GM12873 (cell line): ENCODE results near the gene FGF10.

ENCODE experiments used
- TF ChIP-seq, protein P1 (sequence below): IDR thresholded peaks from 2 replicates; pipeline ENCODE4 v1.5.1; 2012; ENCODE audit warnings: low read depth, mild to moderate bottlenecking, moderate library complexity, low read length, control low read depth; ENCODE audit not compliant: insufficient read depth; ENCODE audit errors: missing control alignments

The FGF10 gene

DNA sequence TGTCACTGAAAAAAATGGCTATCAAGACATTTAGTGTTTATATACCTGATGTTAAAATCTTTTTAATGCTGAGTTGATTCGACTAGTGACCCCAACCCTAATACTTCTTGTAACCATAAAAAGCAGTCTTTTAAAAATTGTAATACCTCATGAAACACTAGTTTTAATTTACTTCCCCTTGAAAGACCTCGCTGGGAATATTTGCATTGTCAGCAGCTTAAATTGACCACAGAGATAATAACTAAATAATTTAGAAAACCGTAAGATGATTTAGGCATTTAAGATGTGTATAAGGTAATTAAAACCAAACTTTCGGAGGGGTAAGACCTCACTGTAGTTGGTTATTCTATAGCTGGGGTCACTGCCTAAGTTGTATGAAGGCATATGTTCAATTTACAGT lies 89.8 kb downstream of the FGF10 start:
- TF ChIP-seq, protein P1, sequence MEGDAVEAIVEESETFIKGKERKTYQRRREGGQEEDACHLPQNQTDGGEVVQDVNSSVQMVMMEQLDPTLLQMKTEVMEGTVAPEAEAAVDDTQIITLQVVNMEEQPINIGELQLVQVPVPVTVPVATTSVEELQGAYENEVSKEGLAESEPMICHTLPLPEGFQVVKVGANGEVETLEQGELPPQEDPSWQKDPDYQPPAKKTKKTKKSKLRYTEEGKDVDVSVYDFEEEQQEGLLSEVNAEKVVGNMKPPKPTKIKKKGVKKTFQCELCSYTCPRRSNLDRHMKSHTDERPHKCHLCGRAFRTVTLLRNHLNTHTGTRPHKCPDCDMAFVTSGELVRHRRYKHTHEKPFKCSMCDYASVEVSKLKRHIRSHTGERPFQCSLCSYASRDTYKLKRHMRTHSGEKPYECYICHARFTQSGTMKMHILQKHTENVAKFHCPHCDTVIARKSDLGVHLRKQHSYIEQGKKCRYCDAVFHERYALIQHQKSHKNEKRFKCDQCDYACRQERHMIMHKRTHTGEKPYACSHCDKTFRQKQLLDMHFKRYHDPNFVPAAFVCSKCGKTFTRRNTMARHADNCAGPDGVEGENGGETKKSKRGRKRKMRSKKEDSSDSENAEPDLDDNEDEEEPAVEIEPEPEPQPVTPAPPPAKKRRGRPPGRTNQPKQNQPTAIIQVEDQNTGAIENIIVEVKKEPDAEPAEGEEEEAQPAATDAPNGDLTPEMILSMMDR: no peak

DNA sequence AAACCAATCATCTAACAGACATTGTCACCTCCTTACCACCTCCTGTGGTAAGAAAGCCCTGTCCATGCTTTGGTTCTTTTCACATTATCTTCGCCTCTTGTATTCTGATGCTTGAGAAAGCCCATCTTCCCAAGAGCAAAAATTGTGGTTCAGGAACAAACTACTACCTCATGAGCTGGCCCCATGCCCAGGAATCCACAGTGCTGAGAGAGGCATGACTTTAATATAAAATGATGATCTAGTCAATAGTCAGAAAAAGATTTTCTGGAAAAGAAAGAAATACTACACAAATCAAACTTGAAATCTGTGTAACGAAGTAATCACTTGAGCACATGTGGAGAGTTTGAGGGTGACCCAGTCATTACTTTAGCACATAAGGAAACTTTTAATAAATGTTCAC lies 94.7 kb downstream of the FGF10 start:
- TF ChIP-seq, protein P1: no peak

DNA sequence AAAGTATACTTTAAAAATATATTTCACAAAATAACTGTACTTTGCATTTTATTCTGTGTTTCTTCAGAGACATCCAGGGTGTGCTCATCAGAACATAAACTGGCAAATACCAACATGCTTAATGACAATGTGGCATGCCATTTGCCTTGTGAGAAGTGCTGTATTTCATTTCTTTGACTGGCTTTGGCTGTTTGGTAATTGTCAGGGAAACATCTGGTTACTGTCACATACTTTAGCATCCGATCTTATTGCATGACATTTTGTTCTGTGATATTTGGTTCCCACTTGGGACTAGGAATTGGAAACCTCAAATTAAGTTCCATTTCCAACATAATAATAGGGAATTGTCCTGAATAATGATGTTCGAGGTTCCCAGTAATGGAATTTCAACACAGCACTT lies 96.5 kb downstream of the FGF10 start:
- TF ChIP-seq, protein P1: no peak

DNA sequence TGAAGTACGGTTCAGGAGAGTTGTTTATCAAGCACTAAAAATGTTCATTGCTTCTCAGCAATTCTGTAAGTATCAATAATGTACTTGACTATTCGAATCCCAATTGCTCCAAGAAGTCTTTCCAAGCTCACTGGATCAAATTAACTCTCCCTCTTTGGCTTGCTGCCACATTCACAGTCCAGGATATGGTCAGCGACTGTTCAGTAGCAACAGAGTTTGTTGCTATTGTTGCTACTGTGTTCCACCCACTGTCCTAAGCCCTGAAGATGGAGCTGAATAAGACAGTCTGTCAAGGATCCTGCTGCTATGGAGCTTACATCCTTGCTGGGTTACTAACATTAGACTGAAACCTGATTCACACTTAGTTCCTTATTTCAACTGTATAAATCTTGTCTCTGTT lies 110.8 kb downstream of the FGF10 start:
- TF ChIP-seq, protein P1: no peak

DNA sequence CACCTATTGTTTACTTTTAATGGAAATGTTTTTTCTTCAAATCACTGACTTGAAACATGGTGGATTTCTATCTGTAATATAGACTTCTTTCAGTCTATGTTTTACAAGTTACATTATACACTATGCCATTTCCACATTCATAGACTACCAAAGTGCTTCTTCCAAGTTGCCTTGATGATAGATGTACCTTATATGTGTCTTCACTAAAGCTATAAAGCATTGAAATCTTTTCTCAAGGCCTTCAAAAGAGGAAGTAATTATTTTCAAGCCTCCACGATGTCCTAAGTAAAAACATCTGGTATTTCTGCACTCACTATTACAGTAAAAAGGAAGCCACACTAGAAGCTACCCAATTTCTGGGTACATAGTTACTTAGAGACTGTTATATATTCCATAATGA lies 113.3 kb downstream of the FGF10 start:
- TF ChIP-seq, protein P1: no peak

DNA sequence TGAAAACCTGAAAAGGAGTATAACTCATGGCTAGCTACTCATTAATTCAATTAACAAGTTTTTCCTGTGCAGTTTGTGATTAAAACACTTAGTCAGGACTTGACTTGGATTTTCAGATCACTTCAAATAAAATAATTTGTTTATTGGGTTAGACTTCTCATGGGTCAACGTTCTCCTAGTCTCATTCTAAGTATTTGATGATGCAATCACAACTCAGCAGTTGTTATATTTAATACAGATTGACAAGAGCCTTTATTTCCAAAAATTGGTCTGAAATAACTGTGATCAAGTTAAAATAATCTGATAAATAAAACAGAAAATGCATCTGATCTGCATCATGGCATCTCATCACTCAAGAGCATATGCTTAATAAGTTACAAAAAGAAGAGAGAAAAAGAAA lies 113.9 kb downstream of the FGF10 start:
- TF ChIP-seq, protein P1: no peak

DNA sequence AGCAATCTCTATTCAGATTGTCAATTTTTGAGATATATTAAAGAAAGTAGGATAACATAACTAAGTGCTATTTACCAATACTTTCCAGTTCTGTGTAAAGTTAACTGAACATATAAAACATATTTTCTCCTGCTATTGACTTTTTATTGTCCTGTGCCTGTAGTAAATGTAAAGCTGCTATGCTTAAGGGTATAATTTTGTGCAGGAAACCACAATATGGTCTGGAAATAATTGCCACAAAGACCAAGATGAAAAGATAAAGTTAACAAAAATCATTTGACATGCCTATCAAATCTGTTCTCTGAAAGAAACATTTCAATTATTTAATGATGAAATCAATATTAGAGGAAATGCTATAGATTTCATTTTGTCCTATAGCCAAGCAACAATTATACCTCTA lies 121.3 kb downstream of the FGF10 start:
- TF ChIP-seq, protein P1: no peak

DNA sequence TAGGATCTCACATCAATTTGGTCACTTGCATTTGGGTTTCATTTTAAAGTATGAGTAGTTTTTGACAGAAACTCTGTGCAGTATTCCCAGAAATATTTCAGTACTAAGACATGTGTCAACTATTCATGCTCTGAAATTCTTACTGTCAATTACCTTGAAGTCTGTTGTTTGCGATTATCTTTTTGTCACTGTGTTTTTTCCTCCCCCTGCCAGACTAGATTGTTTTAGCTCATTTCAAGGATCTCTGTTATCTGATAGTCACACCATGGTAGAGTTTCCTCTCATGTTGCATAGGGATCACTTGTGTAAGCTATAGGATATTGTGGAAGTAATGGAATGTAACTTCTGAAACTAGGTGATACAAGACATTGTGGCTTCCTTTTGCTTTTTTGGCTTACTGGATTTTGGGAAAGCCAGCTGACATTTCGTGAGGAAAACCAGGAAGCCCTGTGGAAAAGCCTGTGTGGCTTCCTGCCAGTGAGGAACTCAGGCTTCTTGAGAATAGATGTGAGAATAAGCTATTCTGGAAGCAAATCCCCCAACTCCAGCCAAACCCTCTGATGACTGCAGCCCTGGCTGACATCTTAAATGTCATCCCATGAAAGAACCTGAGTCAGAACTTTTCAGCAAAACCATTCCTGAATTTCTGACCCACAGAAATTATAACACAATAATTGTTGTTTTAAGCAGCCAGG lies 122.2 kb downstream of the FGF10 start:
- TF ChIP-seq, protein P1: no peak
